Inflammatory macrophage (primary cell): ENCODE measurements around the gene MAPK8IP1.
A peak's percentile ranks its signal among the peaks of the same experiment; 100 is the strongest.

Experiments
- DNase-seq, 2 donors: peaks; one replicate each; pipeline ENCODE4 v3.0.0-alpha.2; 2020 to 2022

MAPK8IP1 gene

DNA sequence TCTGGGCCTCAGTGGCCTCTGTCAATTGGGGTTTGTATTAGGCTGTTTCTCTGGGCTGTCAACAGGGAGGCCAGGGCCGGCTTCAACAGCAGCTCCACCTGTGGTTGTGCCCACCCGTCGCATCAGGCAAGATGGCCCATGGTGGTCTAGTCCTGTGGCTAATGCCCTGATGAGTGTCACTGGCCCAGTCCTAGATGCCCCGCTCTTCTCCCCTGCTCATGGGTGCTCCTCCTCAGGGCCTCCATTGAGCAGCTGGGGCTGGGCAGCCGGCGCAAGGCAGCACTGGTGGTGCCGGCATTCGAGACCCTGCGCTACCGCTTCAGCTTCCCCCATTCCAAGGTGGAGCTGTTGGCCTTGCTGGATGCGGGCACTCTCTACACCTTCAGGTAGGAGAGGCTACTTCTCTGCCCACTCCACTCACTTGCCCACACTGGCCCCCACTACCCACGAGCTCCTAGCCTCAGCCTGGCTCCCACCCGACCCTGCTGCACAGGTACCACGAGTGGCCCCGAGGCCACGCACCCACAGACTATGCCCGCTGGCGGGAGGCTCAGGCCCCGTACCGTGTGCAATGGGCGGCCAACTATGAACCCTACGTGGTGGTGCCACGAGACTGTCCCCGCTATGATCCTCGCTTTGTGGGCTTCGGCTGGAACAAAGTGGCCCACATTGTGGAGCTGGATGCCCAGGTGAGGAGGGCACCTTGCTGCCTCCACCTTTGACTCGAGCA is 42.4 kb downstream of the MAPK8IP1 start:
- no peak for DNase-seq

DNA sequence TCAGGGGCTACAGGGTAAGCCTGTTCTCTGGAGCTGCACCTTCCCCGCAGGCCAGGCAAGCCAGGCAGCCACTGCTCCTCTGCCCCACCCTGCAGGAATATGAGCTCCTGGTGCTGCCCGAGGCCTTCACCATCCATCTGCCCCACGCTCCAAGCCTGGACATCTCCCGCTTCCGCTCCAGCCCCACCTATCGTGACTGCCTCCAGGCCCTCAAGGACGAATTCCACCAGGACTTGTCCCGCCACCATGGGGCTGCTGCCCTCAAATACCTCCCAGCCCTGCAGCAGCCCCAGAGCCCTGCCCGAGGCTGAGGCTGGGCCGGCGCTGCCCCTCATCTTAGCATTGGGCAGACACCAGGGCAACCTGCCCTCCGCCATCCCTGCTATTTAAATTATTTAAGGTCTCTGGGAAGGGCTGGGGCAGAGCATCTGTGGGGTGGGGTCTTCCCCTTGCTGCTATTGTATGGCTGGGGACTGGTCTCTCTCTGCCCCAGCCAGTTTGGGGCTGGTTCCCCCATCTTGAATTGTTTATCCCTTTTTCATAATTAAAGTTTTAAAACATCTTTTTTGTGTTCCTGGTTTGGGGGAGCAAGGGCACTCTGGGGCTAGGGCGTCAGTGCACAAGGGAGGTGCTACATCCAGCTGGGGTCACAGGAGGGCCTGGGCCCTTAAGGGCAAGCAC is 43.2 kb downstream of the MAPK8IP1 start:
- DNase-seq = no peak

DNA sequence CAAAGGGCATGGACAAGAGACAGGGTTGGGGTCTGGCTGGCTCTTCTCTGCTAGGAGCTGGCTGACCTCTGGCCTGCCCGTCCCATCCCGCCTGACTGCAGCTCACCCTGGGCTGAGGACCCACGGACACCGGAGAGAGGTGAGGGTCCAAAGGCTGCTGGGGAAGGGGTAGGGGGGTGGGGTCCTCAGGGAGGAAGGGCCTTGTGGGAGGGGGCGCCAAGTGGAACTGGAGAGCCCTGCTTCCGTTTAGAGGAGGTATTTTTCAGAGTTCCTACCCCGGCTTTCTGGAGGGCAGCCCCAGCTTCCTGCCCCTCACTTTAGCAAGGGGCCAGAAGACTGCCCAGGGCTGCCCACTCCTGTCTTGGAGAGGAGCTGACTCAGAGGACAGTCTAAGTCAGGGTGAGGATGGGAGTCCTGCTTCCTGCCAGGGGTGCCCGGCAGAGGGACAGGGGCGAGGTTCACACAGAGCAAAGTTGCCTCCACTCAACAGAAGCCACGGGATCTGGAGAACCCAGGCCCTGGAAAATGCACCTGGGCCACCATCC is 44.1 kb downstream of the MAPK8IP1 start:
- DNase-seq = no peak

DNA sequence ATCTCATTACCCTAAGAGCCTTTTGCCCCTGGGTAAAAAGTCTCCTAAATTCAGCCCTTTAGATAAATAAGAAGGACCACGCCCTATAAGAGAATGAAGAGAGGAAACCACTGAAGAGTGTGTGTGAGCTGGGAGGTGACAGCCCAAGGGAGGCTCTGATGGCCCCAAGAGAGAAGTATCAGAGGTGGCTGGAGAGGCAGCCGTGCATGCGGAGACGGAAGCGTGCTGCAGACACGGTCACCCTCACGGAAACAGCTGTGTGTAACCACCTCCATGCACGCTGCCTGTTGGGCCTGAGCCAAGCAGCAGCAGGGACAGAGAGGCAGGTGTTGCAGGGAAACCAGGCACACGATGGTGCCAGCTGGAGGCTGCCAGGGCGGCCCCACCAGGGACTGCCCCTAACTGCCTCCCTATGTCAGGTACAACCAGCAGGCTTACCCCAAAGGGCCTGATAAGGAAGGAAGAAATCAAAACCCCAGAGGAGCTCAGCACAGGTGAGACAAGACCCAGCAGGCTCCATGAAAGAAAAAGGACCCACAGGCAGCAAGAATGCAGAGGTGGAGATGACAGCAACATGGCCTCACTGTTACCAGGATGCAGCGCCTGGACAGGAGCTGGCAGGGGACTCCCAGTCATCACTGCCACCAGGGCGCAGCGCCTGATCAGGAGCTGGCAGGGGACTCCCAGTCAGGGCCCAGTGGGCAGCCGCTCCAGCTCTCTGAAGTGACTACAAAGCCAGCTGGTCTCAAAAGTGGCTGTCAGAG is 44.8 kb downstream of the MAPK8IP1 start:
- DNase-seq = peak in 1 of 2 donors; percentile 5

DNA sequence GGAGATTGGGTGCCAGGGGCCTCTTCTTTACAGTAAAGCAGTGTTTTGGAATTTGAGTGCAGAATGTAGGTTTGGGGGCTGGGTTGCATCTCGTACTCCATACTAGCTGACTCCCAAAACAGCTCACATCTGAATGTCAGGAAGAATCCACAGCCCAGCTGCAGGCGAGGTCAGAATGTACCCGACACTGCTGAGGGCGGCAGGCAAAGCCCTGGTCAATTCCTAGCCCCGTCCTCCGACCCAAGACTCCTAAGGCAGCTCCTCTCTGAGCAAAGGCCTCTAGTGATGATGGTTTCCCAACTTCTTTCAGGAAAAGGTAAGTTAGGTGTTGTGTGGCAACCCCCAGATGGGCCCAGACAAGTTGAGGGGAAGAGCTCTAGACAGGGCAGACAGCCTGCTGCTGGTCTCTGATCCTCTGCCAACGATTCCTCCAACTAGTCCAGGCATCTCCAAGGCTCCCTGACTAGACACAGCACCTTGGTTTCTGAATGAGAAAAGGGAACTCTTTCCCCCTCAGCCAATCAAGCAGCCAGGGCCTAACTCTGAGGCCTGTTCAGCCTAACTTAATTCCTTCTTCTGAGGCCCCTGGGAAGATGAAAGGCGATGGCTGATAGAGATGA is 45.6 kb downstream of the MAPK8IP1 start:
- DNase-seq = no peak

DNA sequence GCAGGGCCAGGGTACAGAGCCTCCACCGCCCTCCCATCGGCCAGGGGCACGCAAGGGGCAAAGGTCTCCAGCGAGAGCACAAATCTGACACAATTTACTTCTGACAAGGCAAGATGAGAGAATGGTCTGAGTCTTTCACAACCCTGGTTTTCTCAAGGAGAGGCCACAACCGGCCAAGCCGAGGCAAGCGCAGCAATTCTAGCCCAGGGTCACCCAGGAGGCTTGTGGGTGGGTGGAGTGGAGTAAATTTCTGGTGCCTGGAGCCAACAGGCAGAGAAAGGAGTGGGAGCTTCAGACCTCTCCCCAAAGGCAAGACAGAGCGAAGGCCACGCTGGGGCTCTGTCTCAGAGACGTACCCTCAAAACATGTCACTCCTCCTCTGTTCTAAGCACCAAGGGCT is 46.3 kb downstream of the MAPK8IP1 start:
- DNase-seq = peak; percentile 25 to 40

DNA sequence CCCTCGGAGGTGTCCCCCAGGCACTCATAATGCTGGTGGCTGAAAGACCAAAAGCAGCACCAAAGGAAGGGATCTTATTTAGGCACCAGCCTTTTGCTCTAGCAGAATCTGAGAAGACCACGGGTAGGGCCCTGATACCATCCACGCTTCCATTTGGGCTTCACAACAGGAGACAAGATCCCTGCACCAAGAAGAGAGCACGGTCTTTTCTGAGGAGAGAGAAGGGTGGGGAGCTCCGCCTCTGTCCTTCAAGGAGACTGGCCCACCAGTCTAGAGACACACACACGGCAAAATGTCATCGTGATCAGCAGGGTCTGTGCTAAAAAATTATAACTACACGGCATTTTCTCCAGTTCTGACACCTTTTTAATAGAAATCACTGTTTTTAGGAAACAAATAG is 46.8 kb downstream of the MAPK8IP1 start:
- DNase-seq = no peak

DNA sequence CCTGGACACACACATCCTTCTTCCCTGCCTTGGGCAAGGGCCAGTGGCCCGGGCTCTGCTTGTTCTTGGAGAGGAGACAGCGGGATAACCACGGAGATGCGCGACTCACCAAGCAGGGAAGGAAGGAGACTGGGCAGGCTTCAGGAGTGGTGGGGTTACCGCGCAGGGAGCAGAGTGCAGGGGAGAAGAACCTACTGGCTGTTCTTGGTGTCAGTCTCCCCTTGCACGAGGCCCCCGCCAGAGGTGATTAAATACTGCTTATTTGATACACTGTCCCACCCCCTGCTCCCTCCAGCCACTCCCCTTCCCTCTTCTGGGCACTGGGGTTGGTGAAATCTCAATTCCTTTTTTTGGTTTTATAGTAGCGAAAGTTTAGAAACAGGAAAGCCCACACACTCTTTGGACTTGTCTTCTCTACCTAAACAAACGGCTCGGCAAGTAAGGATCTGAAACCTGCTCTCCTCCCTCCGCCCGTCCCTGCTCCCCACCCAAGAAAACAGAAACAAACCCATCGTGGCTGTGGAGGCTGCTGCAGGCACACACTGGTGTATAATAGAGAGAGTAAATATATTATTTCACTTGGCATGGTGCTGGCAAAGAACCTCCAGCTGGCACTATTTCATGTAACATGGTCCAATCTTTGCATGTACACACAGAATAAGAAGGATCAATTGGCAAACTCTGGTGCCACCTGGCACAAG is 47.8 kb downstream of the MAPK8IP1 start:
- peak; percentile 67 to 68 for DNase-seq

DNA sequence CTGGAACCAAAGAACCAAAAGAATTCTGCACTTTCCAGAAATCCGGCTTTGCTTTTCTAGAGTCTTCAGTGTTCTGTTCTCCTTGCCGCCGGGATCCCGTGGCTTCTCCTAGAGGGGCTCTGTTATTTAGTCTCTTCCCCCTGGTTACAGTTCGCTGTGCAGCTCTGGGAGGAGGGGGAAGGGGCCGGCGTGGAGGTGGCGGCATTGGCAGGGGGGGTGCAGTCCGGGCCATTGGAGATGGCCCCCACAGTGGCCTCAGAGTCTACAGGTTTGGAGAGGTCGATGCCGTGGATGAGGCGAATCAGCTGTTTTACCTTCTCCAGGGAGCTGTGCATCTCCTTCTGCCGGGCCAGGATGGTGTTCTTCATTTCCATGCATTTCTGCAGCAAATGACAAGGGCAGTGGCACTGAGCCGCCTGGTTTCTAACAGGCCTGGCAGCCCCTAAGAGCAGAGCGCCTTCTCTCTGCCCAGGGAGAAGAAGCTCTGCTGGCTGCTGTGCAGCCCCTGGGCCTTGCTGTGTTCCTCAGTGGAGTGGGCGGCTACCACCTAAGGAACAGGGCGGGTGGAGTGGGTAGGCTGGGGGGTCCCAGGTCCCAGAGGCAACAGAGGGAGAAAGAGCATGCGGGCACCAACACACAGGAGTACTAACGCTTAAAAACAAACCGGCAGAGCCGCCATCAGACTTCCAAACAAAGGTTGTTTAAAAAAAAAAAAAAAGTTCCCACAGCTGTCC is 48.6 kb downstream of the MAPK8IP1 start:
- DNase-seq = no peak

DNA sequence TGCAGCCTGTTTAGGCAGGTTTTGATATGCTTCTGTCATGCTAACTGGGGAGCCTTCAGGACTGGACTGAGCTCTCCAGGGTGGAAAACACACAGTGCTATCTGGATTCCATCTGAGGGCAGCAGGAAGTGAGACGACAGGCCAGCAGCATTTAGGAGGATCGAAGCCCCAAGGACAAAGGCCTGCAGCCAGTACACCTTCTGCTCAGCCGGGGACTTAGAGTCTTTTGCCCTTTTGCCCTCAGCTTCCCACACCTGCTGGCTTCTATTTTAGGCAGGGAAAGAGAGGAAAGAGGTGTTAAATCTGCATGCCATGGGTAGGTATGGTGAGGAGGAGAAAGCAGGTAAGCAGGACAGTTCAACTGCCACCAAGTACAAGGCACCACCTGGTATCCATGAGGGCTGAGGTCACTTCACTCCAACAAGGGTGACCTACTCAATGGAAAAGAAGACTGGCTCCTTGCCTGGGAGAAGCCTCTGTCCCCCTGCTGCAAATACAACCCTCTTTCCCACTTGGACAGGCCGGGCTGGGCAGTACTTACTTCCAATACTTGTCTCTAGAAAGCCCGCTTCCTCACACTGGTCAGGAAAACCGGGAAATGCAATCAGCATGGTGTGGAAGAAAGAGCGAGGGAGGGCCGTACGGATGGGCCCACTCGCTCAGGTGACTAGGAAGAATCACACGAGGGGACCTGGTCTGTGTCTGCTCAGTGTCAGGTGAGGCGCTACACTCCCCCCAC is 49.3 kb downstream of the MAPK8IP1 start:
- no peak for DNase-seq

DNA sequence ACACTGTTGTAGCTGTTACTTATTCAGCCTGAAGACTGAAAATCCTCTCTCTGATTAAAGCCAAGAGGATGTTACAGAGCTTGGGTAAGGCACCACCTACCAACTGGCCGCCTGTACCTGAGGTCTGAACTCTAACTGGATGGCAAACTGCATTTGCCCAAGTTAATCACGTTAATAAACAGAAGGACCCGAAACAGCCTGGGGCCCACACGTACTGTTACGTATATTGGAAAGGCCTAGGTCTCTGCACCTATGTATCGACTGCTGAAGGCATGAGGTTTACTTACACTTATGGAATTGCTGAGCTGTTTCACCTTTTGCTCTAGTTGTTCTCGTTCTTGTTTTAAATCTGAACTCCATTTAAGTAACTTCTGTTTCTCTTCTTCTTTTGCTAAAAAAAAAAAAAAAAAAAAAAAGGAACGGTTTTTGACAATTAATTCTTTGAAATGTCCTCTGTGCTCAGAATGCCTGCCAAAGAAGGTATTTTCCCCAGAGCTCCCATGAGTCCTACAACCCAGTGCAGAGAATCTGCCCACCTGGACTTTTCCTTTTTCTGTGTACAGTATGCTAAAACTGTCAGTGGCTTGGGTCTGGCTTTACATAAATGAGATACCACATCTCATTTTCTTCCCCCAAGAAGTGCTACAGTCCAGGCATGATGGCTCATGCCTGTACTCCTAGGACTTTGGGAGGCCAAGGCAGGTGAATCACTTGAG is 50.1 kb downstream of the MAPK8IP1 start:
- DNase-seq = peak in 1 of 2 donors; percentile 10

DNA sequence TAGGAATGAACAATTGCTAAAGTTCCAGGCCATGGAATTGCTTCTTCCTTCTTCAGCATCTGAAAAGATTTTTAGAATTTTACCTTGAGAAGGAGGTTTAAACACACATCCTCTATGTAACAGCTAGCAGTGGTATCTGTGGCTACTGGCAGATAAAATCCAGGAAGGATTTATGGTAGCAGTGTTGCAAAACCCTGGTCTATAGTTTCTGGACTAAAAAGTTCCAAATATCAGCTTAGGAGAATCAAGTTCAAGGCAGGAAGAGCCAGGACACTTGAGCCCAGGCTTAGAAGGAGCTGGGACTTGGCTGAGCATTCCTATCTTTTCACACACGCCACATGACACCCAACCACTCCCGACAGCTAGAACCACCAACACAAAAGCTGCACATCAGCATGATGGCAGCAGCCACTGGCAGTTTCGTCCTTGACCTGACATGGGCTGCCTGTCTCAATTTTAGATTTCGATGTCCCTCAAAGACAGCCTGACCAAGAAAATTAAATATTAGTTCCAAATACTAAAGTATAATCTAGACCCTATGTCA is 51.1 kb downstream of the MAPK8IP1 start:
- no peak for DNase-seq

DNA sequence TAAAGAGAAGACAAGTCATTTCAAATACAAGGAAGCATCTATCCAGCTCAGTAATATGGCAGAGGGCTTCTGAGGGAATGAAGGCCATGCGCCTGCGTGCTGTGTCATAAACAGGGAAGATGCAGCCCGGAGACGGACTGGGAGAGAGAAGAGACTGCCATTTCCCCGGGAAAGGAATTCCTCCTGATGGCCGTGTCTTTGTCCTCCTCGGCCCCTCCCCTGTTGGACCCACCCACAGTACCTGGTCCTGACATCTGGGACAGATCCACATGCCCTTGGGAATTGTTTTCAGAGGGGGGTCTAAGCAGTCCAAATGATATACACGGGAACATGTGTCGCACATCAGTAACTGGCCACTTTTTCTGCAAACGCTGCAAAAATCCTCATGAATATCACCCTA is 52.5 kb downstream of the MAPK8IP1 start:
- DNase-seq = no peak

DNA sequence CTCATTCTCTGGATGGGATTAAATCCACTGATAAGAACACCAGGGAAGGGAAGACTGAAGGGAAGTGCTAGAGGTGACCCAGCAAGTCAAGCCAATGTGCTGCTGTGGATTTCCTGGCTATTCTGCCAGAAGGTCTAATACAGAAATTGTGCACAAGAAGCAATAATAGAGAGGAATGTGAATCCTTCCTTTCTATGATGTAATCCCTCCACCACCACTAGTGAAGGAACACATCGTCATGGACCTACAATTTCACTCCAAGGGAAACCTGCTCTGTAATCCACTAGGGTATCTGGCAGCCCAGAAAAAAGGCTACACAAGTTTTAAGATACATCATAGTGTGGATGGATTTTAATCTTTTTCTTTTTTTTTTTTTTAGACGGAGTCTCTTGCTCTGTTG is 54.4 kb downstream of the MAPK8IP1 start:
- DNase-seq = no peak

DNA sequence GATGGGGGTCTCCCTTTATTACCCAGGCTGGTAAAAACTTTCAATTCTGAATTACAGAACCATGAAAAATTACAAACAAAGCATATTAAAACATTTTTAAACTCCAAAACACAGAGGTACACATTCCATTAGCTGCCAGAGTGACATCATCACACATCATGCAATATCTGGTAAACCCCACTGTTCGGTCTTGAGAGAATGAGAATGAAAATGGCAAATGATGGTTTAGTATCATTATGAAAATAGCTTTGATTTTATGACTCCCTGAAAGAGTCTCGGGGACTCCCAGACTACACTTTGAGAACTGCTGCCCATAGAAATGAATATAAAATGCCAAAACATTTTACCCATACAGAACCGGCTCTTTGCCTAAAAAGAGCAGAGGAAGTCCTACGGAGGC is 55.8 kb downstream of the MAPK8IP1 start:
- DNase-seq = no peak

DNA sequence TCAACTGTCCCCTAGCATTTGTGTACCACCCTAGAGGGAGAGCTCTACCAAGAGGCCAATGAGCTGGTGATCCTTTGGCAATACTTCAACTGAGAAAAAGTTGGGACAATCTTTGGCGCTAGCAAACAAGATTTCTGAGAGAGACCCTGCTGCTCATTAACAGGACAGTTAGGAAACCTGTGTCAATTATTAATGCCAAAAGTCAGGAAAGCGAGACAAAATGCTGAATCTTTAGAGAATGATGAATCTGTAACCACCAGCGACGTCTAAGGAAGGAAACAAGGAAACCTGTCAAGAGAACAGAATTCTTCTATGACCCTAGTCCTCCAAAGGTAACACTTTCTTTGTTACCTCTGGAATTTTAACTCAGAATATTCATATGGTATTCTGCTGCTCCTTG is 56.9 kb downstream of the MAPK8IP1 start:
- no peak for DNase-seq

DNA sequence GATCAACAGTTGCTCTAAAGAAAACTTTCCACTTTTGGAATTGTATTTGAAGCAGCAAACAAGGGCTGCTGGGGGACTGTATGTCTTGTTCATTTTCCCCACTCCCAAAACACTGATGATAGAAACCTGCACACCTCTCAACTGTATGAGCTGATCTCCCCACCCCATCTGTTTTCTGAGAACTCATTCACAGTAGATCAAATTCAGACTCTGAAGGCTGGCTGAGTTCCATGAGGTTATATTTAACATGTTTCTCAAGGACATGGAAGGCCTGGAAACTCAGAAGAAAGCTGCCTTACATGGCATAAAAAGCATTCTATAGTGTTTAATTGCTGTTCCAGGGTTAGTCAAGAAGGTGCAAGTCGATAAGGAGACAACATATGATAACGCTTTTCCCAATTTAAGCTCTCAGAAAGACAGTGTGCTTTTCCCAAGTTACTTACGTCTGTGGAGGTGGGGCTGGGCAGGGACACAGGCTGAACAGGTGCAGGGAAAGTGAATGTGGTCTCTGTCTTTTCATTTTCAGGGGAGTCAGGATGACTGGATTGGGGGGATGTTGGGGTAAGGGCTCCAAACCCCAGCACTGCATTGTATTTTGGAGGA is 60.0 kb downstream of the MAPK8IP1 start:
- no peak for DNase-seq

DNA sequence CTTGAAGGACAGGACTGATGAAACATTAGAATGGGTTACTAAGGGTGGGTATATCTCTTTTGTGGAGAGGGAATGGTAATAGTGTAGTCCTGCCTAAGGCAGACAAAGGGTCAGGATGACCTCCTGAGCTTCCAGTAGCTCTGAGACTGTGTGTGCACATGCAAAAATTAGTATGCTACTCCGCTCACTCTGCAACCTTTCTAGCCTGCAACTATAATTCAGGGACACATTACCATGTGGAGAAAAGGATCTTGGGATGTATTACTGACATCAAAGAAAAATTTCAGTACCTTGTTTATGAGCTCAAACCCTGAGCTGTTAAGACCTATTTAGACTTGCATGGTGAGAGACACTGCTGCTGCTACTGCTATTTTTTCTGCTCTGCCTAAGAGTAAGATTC is 62.4 kb downstream of the MAPK8IP1 start:
- DNase-seq = no peak

DNA sequence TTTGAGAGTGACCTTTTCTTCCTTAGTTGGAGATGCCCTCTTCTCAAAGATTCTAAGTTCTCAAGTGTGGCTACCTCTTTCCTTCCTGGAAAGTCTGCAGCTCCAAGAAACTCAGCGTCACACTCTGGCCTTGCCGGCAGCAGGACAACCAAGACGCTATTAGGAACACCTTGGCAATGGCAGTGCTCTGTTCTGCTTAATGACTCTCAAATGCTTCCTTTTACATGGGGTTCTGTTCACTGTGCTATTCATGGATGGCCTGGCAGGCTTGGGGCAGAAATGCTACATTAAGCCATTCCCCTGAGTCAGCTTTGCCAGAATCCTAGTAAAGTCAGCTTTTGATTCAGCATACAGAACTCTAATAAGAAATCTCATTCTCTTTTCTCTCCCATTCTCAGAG is 62.9 kb downstream of the MAPK8IP1 start:
- no peak for DNase-seq
